ENCODE data around the gene HSPBP1. TPM values are rescaled to one million over a fixed set of nuclear protein-coding genes. Genes with fewer than 3 reads are reported as not detected.

Gene HSPBP1
- total RNA-seq, 1 experiment from 2014 or later: 65.2 TPM

GRCh38 chr19:55301459-55302317, 21.8 kb upstream of the HSPBP1 start:
- peak; percentile 69 for ATAC-seq
- H3K4me3 Mint-ChIP-seq: peak overlapping the region; percentile 58
- H3K27me3 Mint-ChIP-seq (ENCODE audit: low read depth): no peaks in the 10 kb centered on the region
- no peak overlapping the region for H3K27ac Mint-ChIP-seq
- H3K4me1 Mint-ChIP-seq: peaks cover 25% of the 10 kb centered on the region
- peak; percentile 98 for DNase-seq (ENCODE audit: low spot score)
- H3K9me3 Mint-ChIP-seq: no peaks in the 10 kb centered on the region
- H3K36me3 Mint-ChIP-seq: peaks cover 33% of the 10 kb centered on the region
- ChIA-PET POLR2A (interaction anchor here (0.6 to 1.9 kb wide), 4 partner anchors 38 to 68 kb away, joined by 4 to 11 read pairs (median 8); partner anchors contain the start of gene KMT5C), CTCF (interaction anchor here (0.5 to 2.8 kb wide), 51 partner anchors 9 to 1922 kb away, joined by 3 to 35 read pairs (median 4); partner anchors contain the start of genes BRSK1, DNAAF3, HSPBP1 and IL11)
- TF ChIP-seq SP1 (CRISPR knock-in tag; conservative IDR thresholded peaks at IDR 0.05): peak; percentile 49; the same call in 1 of the 2 replicates
- no peak for TF ChIP-seq SMAD3 (CRISPR knock-in tag; IDR thresholded peaks at IDR 0.05; ENCODE audit: borderline replicate concordance)
- no peak for TF ChIP-seq ELF4 (CRISPR knock-in tag; IDR thresholded peaks at IDR 0.05; ENCODE audit: low read depth)
- TF ChIP-seq CTCF (IDR thresholded peaks at IDR 0.05): peak; percentile 99

- H3K9me3 Mint-ChIP-seq: no peaks in the 10 kb centered on the region
- H3K4me3 Mint-ChIP-seq: peak overlapping the region; percentile 58
- TF ChIP-seq FOXP1 (CRISPR knock-in tag; IDR thresholded peaks at IDR 0.05; ENCODE audit: borderline replicate concordance) (0 out of 2 replicates have a peak, but pooled peaks have one; percentile 38), AR (CRISPR knock-in tag; IDR thresholded peaks at IDR 0.05) (no peak)
- peaks cover 25% of the 10 kb centered on the region for H3K4me1 Mint-ChIP-seq
- no peaks in the 10 kb centered on the region for H3K27me3 Mint-ChIP-seq (ENCODE audit: low read depth)
- H3K36me3 Mint-ChIP-seq: peaks cover 30% of the 10 kb centered on the region
- POLR2A ChIA-PET: interaction anchor here (0.6 to 1.9 kb wide), 5 partner anchors 39 to 106 kb away, joined by 3 to 11 read pairs (median 7); partner anchors contain the start of gene KMT5C
- DNase-seq (ENCODE audit: low spot score) (no peak), ATAC-seq (no peak)
- peak overlapping the region; percentile 79 for H3K27ac Mint-ChIP-seq
- CTCF ChIA-PET: interaction anchor here (0.6 to 2.8 kb wide), 50 partner anchors 9 to 822 kb away, joined by 3 to 35 read pairs (median 4); partner anchors contain the start of genes BRSK1, DNAAF3, HSPBP1 and IL11
Observed at GRCh38 chr19:55300886-55301458, 21.1 kb upstream of the HSPBP1 start.

- no peak overlapping the region for H3K4me3 Mint-ChIP-seq
- H3K36me3 Mint-ChIP-seq: peaks cover 33% of the 10 kb centered on the region
- POLR2A ChIA-PET: no interaction called here
- CTCF ChIA-PET: interaction anchor here (1.1 to 2.6 kb wide), 2 partner anchors 9 to 20 kb away, joined by 3 to 19 read pairs; partner anchors contain the start of gene HSPBP1
- H3K4me1 Mint-ChIP-seq: peaks cover 19% of the 10 kb centered on the region
- no peaks in the 10 kb centered on the region for H3K27me3 Mint-ChIP-seq (ENCODE audit: low read depth)
- DNase-seq (ENCODE audit: low spot score): no peak
- no peak overlapping the region for H3K27ac Mint-ChIP-seq
- no peaks in the 10 kb centered on the region for H3K9me3 Mint-ChIP-seq
- ATAC-seq: no peak
- TF ChIP-seq E2F5 (CRISPR knock-in tag; IDR thresholded peaks at IDR 0.05) (no peak), MAX (CRISPR knock-in tag; IDR thresholded peaks at IDR 0.05) (no peak), NFATC4 (CRISPR knock-in tag; IDR thresholded peaks at IDR 0.05) (no peak), CTCF (IDR thresholded peaks at IDR 0.05) (no peak), STAT6 (CRISPR knock-in tag; conservative IDR thresholded peaks at IDR 0.05; ENCODE audit: low read depth) (no peak), TEAD1 (CRISPR knock-in tag; IDR thresholded peaks at IDR 0.05) (no peak), OVOL2 (CRISPR knock-in tag; IDR thresholded peaks at IDR 0.05; ENCODE audit: borderline replicate concordance) (no peak), FOXP1 (CRISPR knock-in tag; IDR thresholded peaks at IDR 0.05; ENCODE audit: borderline replicate concordance) (no peak), ZNF121 (CRISPR knock-in tag; IDR thresholded peaks at IDR 0.05) (no peak), USF2 (CRISPR knock-in tag; IDR thresholded peaks at IDR 0.05) (no peak), SMAD3 (CRISPR knock-in tag; IDR thresholded peaks at IDR 0.05; ENCODE audit: borderline replicate concordance) (no peak)
Observed at GRCh38 chr19:55299991-55300390, 20.1 kb upstream of the HSPBP1 start.
